ENCODE data around the gene SPOCK1. TPM values are rescaled to one million over a fixed set of nuclear protein-coding genes. Genes with fewer than 3 reads are reported as not detected.

Gene SPOCK1
- total and polyA plus RNA-seq, 2 of the 13 experiments (the other 11 are each of a cell fraction or from before 2014, with no cell fraction given), result 0.18 to 0.29 TPM

DNA sequence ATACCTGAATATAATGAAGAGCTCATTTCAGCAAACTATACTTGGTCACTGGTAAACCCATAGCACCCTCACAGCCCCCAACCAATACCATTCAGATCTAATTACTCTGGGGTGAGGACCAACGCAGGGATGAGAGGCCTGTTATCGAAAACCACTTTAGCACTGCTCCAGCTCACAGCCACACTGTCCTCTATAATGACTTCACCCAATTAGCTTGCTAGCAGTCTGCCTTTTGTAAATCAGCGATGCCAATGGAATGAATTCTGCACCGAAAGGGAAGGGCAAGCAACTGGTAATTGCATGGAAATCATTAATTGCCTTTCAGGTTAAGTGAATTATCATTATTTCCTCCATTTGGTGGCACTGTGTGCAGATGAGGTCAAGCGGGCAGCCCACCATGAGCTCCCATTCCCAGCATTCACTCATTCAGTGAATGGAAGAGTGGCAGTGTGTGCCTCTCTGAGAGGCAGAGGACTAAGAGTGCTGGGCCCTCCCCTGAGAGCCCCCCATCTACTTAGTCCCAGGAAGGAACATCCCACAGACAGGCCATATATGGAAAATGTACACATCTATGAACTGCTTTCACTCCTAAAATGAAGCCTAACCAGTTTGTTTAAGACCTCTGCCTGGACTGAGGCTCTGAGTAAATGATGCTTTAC lies 262.1 kb downstream of the SPOCK1 start:
- Histone ChIP-seq H3K27me3 (ENCODE audit: control insufficient read depth in 1 of 2, insufficient read depth in 2 of 2, low read length in 2 of 2) (no peaks in the 10 kb centered on the region), H4K20me1 (ENCODE audit: insufficient read depth, low read length) (no peaks in the 10 kb centered on the region), H3K9ac (ENCODE audit: insufficient read depth, low read depth, low read length) (no peak overlapping the region), H3K36me3 (replicated peaks in 1 of 2; ENCODE audit: control insufficient read depth in 1 of 2, insufficient read depth in 2 of 2, low read length in 2 of 2) (no peaks in the 10 kb centered on the region), H3K4me3 (replicated peaks in 1 of 3; ENCODE audit: insufficient read depth in 1 of 3, low read depth in 2 of 3, low read length in 3 of 3) (no peak overlapping the region), H2AFZ (ENCODE audit: low read length) (no peak overlapping the region), H3K9me3 (ENCODE audit: low read length) (no peaks in the 10 kb centered on the region), H3K27ac (ENCODE audit: extremely low read length, insufficient read depth, low read length) (no peak overlapping the region), H3K79me2 (ENCODE audit: insufficient read depth, low read length) (no peaks in the 10 kb centered on the region), H3K4me1 (ENCODE audit: insufficient read depth, low read length) (no peaks in the 10 kb centered on the region), H3K4me2 (ENCODE audit: low read depth, low read length) (no peak overlapping the region)
- FAIRE-seq, result no peak
- no TSS peak for BruUV-seq (replicated peaks)
- ChIA-PET CTCF (ENCODE audit: low intra/inter-chr PET ratio, low total read pairs) (no interaction called here), POLR2A (no interaction called here)
- in situ Hi-C loops (cut with HindIII; ENCODE audit: extremely low pct_ligation_motif_present, low pct_unique_long_range_greater_than_20kb) (no loop called here), intact Hi-C loops (cut with micrococcal nuclease; ENCODE audit: unreplicated experiment) (no loop called here)
- TF ChIP-seq CCAR2 (optimal IDR thresholded peaks at IDR 0.05; ENCODE audit: low read depth, low read length), result no peak
- no peak for TF ChIP-seq HBP1 (CRISPR knock-in tag; IDR thresholded peaks at IDR 0.05; ENCODE audit: low read depth)
- TF ChIP-seq GATAD1 (CRISPR knock-in tag; IDR thresholded peaks at IDR 0.05), result no peak
- TF ChIP-seq, protein P1, sequence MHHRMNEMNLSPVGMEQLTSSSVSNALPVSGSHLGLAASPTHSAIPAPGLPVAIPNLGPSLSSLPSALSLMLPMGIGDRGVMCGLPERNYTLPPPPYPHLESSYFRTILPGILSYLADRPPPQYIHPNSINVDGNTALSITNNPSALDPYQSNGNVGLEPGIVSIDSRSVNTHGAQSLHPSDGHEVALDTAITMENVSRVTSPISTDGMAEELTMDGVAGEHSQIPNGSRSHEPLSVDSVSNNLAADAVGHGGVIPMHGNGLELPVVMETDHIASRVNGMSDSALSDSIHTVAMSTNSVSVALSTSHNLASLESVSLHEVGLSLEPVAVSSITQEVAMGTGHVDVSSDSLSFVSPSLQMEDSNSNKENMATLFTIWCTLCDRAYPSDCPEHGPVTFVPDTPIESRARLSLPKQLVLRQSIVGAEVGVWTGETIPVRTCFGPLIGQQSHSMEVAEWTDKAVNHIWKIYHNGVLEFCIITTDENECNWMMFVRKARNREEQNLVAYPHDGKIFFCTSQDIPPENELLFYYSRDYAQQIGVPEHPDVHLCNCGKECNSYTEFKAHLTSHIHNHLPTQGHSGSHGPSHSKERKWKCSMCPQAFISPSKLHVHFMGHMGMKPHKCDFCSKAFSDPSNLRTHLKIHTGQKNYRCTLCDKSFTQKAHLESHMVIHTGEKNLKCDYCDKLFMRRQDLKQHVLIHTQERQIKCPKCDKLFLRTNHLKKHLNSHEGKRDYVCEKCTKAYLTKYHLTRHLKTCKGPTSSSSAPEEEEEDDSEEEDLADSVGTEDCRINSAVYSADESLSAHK (CRISPR knock-in tag; IDR thresholded peaks at IDR 0.05; ENCODE audit: borderline replicate concordance), result no peak
- no peak for TF ChIP-seq ARHGAP35 (CRISPR knock-in tag; IDR thresholded peaks at IDR 0.05; ENCODE audit: borderline replicate concordance)
- no peak for TF ChIP-seq ZKSCAN1 (IDR thresholded peaks at IDR 0.05; ENCODE audit: low read length)
- TF ChIP-seq, protein P2, sequence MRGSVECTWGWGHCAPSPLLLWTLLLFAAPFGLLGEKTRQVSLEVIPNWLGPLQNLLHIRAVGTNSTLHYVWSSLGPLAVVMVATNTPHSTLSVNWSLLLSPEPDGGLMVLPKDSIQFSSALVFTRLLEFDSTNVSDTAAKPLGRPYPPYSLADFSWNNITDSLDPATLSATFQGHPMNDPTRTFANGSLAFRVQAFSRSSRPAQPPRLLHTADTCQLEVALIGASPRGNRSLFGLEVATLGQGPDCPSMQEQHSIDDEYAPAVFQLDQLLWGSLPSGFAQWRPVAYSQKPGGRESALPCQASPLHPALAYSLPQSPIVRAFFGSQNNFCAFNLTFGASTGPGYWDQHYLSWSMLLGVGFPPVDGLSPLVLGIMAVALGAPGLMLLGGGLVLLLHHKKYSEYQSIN (CRISPR knock-in tag; IDR thresholded peaks at IDR 0.05; ENCODE audit: borderline replicate concordance), result no peak
- TF ChIP-seq, protein P3, sequence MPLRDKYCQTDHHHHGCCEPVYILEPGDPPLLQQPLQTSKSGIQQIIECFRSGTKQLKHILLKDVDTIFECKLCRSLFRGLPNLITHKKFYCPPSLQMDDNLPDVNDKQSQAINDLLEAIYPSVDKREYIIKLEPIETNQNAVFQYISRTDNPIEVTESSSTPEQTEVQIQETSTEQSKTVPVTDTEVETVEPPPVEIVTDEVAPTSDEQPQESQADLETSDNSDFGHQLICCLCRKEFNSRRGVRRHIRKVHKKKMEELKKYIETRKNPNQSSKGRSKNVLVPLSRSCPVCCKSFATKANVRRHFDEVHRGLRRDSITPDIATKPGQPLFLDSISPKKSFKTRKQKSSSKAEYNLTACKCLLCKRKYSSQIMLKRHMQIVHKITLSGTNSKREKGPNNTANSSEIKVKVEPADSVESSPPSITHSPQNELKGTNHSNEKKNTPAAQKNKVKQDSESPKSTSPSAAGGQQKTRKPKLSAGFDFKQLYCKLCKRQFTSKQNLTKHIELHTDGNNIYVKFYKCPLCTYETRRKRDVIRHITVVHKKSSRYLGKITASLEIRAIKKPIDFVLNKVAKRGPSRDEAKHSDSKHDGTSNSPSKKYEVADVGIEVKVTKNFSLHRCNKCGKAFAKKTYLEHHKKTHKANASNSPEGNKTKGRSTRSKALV (CRISPR knock-in tag; IDR thresholded peaks at IDR 0.05), result no peak
- TF ChIP-seq ZFP36 (IDR thresholded peaks at IDR 0.05; ENCODE audit: borderline replicate concordance, low read depth, low read length, partially characterized antibody), result no peak
- no peak for TF ChIP-seq RARA (CRISPR knock-in tag; IDR thresholded peaks at IDR 0.05)
- TF ChIP-seq ZNF446 (CRISPR knock-in tag; IDR thresholded peaks at IDR 0.05), result no peak
- TF ChIP-seq KDM1A (CRISPR knock-in tag; IDR thresholded peaks at IDR 0.05), result no peak
- TF ChIP-seq, protein P4, sequence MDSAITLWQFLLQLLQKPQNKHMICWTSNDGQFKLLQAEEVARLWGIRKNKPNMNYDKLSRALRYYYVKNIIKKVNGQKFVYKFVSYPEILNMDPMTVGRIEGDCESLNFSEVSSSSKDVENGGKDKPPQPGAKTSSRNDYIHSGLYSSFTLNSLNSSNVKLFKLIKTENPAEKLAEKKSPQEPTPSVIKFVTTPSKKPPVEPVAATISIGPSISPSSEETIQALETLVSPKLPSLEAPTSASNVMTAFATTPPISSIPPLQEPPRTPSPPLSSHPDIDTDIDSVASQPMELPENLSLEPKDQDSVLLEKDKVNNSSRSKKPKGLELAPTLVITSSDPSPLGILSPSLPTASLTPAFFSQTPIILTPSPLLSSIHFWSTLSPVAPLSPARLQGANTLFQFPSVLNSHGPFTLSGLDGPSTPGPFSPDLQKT (CRISPR knock-in tag; IDR thresholded peaks at IDR 0.05; ENCODE audit: borderline replicate concordance), result no peak
- no peak for ATAC-seq
- 38% methylated on average over 4 of the region's 5 CpGs for WGBS (ENCODE audit: low lambda C conversion rate)
- DNase-seq (ENCODE audit: low spot score), result no peak
